ENCODE results near the gene COP1.

The COP1 gene

DNA sequence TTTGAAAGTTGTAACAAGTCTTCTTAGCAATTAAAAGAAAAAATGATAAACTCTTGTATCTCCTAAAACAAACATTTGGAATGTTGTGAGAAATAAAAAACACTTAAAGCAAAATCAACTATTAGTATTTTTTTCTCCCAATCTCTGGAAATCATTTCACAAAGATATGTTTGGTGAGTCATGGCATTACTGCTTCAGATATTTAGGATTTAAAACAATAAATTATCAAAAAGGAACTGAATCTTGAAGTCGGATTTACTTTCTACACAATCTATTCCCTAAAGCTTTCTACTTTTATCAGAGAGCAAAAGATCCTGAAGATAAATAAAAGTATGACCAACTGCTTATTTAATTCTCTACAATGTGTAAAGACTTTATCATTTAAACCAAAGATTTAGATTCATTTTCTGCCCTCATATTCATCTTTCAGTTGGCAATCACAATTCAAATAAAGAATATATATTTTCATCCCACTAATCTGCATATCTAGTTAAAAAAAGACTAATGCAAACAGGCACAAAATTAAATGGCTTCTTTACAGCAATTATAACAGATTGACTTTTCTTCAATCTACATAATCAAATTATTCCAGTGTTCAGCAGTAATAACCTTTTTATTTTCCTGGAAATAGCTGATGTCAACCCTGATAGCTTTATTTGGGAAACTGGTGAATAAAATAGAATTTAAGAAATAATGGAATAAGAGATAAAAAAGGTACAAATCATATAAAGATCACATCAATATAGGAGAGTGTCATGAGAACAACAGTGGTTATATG, 230.0 kb downstream of the COP1 start:
- DNase-seq (ENCODE audit: low spot score) (no peak), FAIRE-seq (no peak)

DNA sequence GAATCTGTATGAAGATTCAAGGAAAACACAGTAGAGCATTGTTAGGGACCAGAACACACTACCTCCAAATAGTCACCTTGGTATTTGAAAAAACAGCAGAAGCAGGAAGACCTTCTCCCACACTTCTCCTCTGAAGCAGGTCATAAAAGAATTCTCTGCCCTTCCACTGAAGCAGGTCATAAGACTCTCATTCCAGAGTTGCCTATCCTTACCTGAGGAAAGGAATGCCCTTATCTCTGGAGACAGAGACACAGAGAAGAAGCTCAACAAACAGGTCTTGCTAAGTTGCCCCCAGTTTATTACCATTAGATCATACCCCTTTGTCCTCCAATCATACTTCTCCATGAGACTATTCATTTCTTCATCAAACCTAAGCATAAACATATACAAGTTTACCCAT, 237.9 kb downstream of the COP1 start:
- DNase-seq (ENCODE audit: low spot score), result no peak
- FAIRE-seq, result no peak

DNA sequence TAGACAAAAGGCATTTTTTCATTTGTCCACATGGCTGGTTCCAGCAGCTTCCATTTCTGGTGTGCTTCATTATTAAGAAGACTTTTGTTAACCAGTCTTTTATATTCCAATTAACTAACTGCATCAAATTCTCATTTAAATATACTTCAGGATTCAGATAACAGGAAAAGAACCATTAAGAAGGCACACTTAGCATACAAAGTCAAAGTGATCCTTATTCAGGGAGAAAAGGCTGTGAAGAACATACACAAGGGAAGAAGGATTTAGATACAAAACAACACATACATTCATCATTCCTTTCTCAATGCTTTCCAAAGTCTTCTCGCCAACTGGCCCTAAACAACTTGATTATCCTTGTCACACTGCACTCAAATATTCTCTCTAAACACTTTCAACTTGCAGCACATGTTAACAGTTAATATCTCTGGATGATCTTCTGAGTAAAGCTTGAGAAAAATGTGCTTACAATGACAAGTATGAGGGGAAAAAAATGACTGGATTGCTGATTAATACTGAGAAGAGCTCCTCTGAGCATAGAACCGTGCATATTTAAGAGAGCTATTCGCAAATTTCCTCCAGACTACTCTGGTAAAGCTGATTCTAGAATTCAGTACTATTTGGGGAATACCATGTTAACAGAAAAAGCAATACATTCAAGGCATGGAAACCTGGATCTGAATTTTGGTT, 238.5 kb downstream of the COP1 start:
- FAIRE-seq (no peak), DNase-seq (ENCODE audit: low spot score) (no peak)

DNA sequence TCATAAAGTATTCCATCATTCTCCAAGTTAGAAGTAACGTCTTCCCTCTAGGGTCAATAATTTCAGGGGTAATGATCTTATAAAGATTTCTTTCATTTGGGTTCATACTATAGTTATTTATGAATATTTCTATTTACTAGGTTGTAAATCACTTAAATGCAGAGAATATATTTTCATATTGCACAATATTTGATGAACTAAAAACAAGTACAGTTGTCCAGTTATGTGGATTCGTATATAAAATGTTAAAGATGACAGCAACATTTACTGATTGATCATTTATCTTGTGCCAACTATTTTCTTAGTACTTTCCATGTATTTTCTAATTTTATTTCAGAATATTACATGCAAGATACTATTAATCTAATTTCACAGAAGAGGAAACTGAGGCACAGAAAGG, 243.3 kb downstream of the COP1 start:
- DNase-seq (ENCODE audit: low spot score) (no peak), FAIRE-seq (no peak)

DNA sequence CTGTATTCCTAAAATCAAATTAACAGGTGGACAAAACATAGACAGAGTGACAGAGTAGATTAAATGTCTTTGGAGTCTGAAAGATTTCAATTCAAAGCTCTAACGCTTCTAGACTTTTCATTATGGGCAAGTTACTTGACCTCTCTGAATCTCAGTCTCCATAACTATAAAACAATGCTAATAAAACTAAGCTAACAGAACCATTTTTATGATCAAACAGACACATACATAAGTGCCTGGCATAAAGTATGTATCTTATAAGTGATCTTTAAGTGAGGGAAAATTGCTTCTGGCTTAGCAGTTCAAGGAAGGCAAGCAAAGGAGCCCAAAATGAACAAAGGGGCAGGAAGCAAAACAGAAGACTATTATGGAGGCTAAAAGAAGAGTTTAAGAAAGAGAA, 246.9 kb downstream of the COP1 start:
- FAIRE-seq, result no peak
- no peak for DNase-seq (ENCODE audit: low spot score)

DNA sequence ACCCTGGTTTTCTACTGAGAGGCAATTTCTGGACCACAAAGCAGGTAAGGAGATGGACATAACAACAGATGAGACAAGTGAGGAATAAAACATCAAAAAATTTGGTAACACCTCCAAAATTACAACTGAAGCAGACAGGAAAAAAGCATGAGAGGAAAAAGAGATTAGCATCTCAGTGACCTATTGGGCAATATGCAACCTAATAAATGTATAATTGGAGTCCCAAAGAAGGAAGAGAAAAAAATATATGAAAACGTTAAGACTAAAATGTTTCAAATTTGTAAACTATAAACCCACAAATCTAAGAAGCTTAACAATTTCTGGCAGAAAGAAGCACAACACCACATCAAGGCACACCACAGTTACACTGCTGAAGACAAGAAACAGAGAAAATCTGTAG, 255.5 kb downstream of the COP1 start:
- FAIRE-seq, result no peak
- no peak for DNase-seq (ENCODE audit: low spot score)

DNA sequence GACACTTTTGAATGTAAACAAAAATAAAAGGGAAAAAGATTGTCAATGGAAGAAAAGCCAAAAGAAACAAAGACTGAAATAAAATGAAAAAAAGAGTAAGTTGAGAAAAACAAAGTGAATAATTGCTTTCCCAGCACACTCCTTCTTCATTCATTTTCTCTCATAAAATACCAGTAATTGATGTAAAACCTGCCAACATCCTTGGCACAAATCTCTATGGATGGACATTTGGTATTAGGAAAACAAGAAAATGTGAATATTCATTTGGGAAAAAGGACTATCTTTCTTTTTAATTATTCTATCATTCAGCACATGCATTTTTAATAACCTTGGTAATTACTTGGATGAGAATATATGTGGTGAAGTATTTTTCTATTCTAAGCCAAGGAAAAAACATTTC, 259.3 kb downstream of the COP1 start:
- DNase-seq (ENCODE audit: low spot score) (no peak), FAIRE-seq (no peak)

DNA sequence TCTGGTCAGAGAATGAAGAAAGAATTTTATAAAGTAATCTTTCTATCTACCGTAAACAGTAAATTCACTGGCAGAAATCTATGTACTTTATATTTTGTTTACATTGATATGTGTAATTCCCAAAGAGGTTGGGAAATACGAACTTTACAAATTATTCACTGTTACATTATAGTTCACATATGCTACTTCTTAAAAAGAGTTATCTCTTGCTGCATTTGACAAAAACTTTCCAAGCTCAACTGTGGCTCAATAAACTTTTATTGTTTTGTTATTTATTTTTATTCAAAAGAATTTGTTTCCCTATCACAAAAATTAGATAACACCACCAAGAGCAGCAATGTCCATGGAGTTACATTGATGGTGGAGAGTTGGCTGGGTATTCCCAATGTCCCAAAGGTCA, 262.5 kb downstream of the COP1 start:
- FAIRE-seq, result no peak
- DNase-seq (ENCODE audit: low spot score), result no peak

DNA sequence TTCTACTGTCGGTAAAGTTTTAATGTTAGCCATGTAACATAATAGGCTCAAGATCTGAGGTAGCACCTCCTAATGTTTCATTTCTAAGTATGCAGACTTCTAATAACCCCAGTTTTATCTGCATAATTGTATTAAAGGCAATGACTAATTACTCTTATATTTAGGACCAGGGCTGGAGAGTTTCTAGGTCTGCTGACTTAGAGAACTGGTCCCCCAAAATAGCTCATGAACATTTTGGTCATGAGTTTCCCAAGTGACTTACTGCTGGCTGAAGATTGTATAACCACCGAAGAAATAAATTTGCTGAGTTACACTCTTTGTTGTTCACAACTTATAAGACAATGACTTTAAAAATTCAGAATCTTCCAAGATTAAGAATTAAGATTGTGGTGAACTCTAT, 265.9 kb downstream of the COP1 start:
- no peak for FAIRE-seq
- DNase-seq (ENCODE audit: low spot score), result no peak

DNA sequence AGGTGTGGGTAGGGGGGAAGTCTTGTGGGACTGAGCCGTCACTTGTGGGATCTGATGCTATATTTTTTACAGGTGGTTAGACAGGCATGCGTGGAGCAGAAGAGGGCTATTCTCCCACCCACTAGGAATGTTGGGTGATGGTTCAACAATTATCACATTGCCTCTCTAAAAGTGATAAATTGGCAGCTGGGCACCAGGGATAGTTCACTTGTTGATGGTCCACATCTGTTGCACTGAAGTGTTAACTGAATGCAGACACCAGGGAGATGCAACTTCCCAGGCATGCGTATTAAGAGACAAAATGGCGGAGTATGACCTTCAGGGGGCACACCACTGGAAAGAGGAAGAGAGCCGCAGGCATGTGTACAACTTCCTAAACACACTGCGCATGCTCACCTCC, 270.4 kb downstream of the COP1 start:
- FAIRE-seq, result no peak

DNA sequence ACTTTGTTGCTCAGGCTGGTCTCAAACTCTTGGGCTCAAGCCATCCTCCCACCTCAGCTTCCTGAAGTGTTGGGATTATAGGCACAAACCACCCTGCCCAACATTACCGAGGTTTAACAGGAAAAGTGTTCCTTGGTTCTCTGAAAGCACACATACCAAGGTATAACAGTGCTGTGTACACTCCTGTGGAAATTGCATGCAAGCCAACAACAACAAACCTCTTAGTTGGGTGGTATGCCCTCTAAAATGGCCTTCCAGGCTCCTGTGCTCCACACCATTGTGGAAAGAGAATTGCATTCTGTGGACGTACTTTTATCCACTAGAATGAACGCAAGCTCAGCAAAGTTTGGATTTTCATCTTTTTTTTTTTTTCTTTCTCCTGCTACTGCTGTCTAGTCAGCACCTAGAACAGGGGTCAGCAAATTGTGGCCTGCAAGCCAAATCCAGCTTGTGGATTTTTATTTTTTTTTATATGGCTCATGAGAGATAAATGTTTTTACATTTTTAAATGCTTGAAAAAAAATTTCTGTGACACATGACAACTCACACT, 271.4 kb downstream of the COP1 start:
- DNase-seq (ENCODE audit: low spot score), result no peak
- no peak for FAIRE-seq

More for the DNA sequence above, 270.4 kb downstream of the COP1 start:
- no peak for DNase-seq (ENCODE audit: low spot score)

DNA sequence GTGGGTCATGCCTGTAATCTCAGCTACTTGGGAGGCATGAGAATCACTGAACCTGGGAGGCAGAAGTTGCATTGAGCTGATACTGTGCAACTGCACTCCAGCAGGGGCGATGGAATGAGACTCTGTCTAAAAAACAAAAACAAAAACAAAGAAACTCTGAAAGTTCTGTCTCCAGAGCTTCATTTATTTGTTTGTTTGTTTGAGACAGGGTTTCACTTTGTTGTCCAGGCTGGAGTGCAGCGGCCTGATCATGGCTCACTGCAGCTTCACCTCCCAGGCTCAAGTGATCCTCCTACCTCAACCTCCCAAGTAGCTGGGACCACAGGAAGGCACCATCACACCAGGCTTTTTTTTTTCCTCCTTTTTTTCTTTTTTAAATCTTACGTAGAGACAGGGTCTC, 271.9 kb downstream of the COP1 start:
- no peak for DNase-seq (ENCODE audit: low spot score)
- FAIRE-seq, result no peak

DNA sequence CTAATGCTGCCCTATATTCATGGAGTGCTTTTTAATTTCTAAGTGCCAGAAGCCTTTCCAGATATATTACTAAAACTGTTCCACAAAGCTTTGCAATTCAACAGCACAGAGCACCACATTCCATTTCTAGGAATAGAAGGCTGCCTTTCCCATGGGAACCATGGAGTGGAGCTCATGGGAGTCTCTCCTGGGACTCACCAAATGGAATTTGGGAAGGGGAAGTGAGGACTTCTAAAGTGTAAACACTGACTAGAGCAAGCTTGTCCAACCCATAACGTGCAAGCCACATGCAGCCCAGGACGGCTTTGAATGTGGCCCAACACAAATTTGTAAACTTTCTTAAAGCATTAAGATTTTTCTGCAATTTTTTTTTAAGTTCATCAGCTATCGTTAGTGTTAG, 273.3 kb downstream of the COP1 start:
- FAIRE-seq (no peak), DNase-seq (ENCODE audit: low spot score) (no peak)

DNA sequence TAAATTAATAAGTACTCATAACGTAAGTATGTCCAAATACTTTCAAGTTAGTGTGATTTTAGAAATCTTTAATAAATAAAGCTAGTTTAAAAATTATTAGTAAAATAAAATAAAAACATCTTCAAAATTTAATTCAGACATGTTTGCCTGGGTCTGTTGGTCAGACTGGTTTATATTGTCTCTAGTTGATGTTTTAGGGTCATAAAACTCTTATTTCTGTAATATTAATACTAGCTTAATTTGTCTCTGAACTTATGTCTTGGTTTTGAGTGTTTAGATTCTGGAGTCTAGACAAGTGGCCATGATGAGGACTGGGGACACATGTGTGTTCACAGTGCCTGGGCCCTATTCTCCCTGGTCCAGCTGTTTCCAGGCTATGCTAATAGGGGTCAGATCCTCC, 279.1 kb downstream of the COP1 start:
- DNase-seq (ENCODE audit: low spot score) (no peak), FAIRE-seq (no peak)

DNA sequence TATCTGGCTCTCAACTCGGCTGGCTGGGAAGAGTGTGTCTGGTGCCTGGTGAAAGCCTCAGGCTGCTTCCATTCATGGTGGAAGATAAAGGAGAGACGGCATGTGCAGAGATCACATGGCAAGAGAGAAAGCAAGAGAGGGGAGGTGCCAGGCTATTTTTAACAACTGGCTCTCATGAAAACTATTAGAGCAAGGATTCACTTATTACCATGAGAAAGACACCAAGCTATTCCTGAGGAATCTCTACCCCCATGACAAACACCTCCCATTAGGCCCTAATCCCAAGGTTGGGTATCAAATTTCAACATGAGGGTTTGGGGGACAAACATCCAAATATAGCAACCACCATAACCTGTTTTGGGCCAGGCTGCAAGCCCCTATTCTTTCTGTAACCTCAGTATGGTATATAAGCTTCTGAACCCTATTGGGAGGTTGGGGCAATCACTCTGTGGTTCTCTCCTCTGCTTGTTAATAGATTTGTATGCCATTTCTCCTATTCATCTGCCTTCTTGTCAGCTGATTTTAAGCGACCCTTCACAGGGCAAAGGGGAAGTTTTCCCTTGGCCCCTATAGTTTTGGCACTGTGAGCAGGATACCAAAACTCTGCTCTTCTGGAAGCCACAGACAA, 284.7 kb downstream of the COP1 start:
- no peak for FAIRE-seq
- no peak for DNase-seq (ENCODE audit: low spot score)

DNA sequence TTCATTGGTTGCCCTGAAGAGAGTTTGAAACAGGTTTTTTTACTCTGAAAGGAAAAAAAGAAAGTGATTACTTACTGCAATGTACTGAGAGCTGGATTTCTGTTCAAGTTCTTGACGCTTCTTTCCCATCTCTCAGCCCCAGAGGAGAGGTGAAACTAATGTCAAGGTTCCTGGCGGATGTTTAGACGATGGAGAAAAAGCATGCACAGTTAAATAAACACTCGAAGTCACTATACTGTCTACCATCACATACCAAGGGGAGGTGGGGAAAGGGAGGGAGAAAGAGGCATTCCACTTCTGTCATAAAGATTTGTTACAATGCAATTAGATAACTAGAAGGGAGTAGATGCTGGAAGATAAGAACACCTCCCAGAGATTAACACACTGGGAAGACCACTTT, 286.7 kb downstream of the COP1 start:
- FAIRE-seq, result no peak
- DNase-seq (ENCODE audit: low spot score), result no peak

DNA sequence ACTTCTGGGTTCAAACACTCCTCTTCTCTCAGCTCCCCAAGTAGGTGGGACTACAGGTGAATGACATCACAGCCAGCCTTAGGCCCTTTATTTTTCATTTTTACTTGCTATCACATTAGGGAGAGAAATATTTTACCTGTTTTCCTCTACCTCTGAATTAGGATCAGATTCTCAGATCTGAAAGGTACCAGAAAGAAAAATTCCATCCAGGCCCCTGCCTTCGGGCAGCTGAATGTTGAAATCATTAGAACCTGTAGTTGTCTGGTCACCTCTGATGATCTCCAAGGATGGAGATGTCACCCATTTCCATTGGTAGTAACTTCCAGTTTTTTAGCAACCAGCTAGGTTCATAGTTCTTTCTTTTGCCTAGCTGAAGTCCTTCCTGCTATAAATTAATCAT, 288.1 kb downstream of the COP1 start:
- FAIRE-seq (no peak), DNase-seq (ENCODE audit: low spot score) (no peak)

DNA sequence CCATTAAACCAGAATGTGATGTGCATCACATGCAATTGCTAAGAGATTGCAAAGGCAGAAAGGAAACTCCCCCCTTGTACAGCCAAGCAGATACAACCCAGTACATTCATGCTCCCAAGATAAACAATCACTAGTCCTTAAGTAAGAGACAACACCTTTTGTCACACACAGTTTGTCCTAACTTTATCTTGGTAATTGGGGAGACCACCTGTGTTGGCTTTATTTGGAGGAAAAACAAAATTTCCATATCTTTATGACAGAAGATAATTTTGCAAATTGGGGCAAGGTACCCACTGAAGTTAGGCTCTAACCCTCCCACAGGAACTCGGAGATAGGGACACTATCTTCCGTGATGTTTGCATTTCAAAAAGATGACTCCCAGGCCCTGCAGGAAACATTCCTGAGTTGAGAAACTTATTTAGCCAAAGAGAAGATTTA, 288.7 kb downstream of the COP1 start:
- FAIRE-seq (no peak), DNase-seq (ENCODE audit: low spot score) (no peak)

DNA sequence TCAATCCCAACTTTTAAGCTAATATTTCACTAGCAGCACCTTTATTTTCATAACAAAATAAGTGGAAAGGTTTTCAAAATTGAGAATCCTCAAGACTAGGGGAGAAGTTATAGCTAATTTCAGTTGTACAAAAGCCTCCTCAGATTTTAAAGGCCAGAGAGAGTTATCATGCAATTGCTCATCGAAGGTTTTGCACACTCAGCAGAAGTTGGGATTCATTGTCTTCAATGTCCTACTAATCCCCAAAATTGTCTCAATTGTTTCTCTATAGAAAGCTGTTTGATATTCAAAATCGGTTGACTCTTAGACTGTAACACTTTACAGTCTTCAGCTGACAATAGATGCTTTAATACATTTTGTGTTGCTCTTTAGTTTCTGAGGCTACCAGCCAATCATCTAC, 293.0 kb downstream of the COP1 start:
- no peak for FAIRE-seq
- no peak for DNase-seq (ENCODE audit: low spot score)

DNA sequence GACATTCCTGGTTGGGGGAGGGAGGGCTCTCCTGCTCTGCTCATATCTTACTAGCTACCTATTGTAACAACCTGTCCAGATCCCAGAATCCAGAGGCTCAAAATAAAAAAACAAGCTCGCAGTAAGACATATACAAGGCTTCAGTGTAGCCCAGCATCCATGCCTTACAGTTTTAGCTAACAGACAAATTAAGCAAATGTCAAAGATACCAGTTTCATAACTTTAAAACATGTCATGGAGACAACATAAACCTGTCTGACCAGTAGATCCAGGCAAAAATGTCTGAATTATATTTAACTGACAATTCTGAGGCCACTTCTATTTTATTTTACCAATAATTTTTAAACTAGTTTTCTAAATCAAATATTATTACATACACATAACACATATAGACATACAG, 295.9 kb downstream of the COP1 start:
- no peak for DNase-seq (ENCODE audit: low spot score)
- no peak for FAIRE-seq

DNA sequence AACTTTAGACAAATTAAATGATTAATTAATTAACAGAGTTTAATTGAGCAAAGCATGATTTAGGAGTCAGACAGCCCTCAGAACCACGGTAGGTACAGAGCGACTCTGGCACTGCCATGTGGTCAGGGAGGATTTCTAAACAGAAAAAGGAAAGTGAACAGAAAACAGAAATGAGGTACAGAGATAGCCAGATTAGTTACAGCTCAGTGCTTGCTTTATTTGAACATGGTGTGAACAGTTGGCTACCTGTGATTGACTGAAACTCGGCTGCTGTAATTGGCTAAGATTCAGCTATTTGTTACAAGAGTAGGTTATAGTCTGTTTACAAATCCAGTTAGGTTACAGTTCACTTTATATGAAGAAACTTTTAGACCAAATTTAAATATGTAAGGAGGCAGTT, 300.7 kb downstream of the COP1 start:
- no peak for DNase-seq (ENCODE audit: low spot score)
- no peak for FAIRE-seq

DNA sequence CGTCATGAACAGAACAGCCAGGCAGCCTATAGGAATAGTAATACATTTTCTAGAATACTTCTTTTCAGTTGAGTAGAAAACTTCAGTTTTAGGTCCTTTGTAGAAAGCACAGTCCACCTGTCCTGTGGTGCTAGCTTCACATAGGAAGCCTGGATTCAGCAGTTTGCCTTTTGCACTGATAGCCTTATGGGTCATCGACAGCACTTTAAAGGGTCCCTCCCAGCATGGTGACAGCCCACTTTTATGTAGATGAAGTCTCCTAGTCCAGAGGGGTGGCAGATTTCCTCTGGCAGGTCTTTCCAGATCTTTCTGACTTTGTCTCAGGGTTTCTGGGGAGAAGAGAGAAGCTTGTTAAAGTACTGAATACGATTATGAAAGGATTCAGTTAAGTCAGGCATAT, 302.3 kb downstream of the COP1 start:
- FAIRE-seq (no peak), DNase-seq (ENCODE audit: low spot score) (no peak)

All from urothelium cell line (cell line).